Mesothelial cell of epicardium (in vitro differentiated cells): ENCODE results near the gene AIFM3. TPM values are rescaled to one million over a fixed set of nuclear protein-coding genes. Genes with fewer than 3 reads are reported as not detected.
"Not testable (repeated sequence)": the region's sequence is repeated elsewhere in the genome, so short reads cannot be mapped to it uniquely, and the experiment has no call there.

Source experiments
- DNase-seq, 2 experiments: peaks; one replicate each; pipeline ENCODE4 v3.0.0; 2021; ENCODE audit warnings: low spot score in 2 of 2; ENCODE audit not compliant: unreplicated experiment in 2 of 2
- H3K27ac Mint-ChIP-seq: 2 replicates; pipeline ENCODE4 v1.8.0; 2021; ENCODE audit warnings: mixed read lengths
- H3K27me3 Mint-ChIP-seq: 2 replicates; pipeline ENCODE4 v1.8.0; 2021; ENCODE audit warnings: low read depth, mixed read lengths
- H3K36me3 Mint-ChIP-seq: 2 replicates; pipeline ENCODE4 v1.8.0; 2021; ENCODE audit warnings: mixed read lengths
- H3K4me1 Mint-ChIP-seq: 2 replicates; pipeline ENCODE4 v1.8.0; 2021; ENCODE audit warnings: mixed read lengths
- H3K4me3 Mint-ChIP-seq: 2 replicates; pipeline ENCODE4 v1.8.0; 2021; ENCODE audit warnings: mild to moderate bottlenecking, moderate library complexity, mixed read lengths
- H3K9me3 Mint-ChIP-seq: 2 replicates; pipeline ENCODE4 v1.8.0; 2021; ENCODE audit warnings: mixed read lengths
- total RNA-seq: library from RNA; stranded (reverse); gene quantifications from 3 replicates; pipeline ENCODE4 v1.2.1, GENCODE V29; 2021
- TF ChIP-seq, protein P1 (sequence below): fragments of 200-600 bp; sonication (generic); IDR thresholded peaks from one replicate; pipeline ENCODE4 v1.5.0; 2021; ENCODE audit warnings: antibody characterized with exemption; ENCODE audit not compliant: unreplicated experiment

AIFM3 gene
- total RNA-seq, 1 donor from 2014 or later, result 2.5 TPM

DNA sequence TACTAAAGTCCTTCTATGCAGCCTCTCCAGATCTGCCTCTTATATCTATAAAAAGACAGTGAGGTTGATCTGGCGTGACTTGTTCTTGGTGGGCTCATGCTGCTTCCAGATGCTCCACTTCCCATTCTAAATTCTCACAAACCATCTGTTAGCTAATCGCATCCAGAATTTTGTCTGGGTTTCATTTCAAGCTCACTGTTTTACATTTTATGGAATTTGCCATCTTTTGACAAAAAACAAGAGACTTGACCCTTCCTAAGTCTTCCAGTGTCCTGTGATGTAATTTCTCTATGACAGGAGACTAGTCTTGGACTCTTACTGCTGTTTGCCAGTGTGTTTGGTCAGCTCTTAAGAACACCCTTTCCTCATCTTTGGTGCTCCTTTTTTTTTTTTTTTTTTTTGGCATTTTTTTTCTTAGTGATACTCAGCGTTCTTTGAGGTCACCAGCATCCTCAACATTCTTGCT is 26.8 kb upstream of the AIFM3 start:
- H3K4me1 Mint-ChIP-seq, result peaks cover 17% of the 10 kb centered on the region
- H3K36me3 Mint-ChIP-seq, result peaks cover 15% of the 10 kb centered on the region
- no peaks in the 10 kb centered on the region for H3K27me3 Mint-ChIP-seq
- no peak for DNase-seq
- no peaks in the 10 kb centered on the region for H3K9me3 Mint-ChIP-seq
- H3K4me3 Mint-ChIP-seq, result no peak overlapping the region
- peak overlapping the region; percentile 30 for H3K27ac Mint-ChIP-seq
- TF ChIP-seq, protein P1, sequence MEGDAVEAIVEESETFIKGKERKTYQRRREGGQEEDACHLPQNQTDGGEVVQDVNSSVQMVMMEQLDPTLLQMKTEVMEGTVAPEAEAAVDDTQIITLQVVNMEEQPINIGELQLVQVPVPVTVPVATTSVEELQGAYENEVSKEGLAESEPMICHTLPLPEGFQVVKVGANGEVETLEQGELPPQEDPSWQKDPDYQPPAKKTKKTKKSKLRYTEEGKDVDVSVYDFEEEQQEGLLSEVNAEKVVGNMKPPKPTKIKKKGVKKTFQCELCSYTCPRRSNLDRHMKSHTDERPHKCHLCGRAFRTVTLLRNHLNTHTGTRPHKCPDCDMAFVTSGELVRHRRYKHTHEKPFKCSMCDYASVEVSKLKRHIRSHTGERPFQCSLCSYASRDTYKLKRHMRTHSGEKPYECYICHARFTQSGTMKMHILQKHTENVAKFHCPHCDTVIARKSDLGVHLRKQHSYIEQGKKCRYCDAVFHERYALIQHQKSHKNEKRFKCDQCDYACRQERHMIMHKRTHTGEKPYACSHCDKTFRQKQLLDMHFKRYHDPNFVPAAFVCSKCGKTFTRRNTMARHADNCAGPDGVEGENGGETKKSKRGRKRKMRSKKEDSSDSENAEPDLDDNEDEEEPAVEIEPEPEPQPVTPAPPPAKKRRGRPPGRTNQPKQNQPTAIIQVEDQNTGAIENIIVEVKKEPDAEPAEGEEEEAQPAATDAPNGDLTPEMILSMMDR, result no peak

DNA sequence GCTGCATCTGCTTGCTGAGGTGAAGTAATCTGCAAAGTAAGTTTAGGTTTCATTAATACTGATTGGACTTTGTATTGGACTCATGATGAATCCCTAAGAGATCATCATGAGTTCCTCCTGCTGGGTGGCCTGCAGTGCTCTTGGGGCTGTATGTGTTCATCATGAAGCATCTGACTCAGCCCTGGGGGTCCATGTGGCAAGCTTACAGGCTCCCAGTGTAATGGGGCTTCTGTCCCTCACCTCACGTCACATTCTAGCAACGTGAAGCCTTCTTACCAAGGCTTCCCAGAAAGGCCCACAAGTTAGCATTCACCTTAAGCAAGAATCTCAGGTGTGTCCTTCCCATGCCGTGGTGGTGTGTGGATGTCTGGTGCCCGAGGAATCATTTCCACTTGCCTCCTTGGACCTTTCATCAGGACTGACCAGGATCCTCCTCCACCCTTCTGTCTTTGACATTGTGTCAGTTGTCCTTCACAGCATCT is 26.1 kb upstream of the AIFM3 start:
- DNase-seq, result no peak
- H3K27ac Mint-ChIP-seq, result peak overlapping the region; percentile 13
- H3K27me3 Mint-ChIP-seq, result no peaks in the 10 kb centered on the region
- H3K4me3 Mint-ChIP-seq, result no peak overlapping the region
- H3K36me3 Mint-ChIP-seq, result peaks cover 13% of the 10 kb centered on the region
- H3K4me1 Mint-ChIP-seq, result peaks cover 19% of the 10 kb centered on the region
- TF ChIP-seq, protein P1, result no peak
- no peaks in the 10 kb centered on the region for H3K9me3 Mint-ChIP-seq

DNA sequence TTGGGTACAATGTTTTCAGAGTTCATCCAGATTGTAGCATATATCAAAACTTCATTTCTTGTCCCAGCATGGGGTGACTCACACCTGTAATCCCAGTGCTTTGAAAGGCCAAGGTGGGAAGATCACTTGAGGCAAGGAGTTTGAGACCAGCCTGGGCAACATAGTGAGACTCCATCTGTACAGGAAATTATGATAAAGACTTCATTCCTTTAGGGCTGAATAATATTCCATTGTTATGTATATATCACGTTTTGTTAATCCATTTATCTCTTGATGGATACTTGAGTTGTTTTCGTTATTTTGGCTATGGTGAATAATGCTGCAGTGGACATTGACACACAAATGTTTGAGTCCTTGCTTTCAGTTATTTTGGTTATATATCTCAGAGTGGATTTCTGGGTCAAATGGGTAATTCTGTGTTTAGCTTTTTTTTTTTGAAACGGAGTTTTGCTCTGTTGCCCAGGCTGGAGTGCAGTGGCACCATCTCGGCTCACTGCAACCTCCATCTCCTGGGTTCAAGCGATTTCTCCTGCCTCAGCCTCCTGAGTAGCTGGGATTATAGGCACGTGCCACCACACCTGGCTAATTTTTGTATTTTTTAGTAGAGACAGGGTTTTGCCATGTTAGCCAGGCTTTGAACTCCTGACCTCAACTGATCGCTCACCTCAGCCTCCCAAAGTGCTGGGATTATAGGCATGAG is 24.7 kb upstream of the AIFM3 start:
- not testable (repeated sequence) for H3K27me3 Mint-ChIP-seq, H3K4me3 Mint-ChIP-seq, H3K27ac Mint-ChIP-seq, H3K9me3 Mint-ChIP-seq, DNase-seq, H3K36me3 Mint-ChIP-seq
- peaks cover 14% of the 10 kb centered on the region for H3K4me1 Mint-ChIP-seq

DNA sequence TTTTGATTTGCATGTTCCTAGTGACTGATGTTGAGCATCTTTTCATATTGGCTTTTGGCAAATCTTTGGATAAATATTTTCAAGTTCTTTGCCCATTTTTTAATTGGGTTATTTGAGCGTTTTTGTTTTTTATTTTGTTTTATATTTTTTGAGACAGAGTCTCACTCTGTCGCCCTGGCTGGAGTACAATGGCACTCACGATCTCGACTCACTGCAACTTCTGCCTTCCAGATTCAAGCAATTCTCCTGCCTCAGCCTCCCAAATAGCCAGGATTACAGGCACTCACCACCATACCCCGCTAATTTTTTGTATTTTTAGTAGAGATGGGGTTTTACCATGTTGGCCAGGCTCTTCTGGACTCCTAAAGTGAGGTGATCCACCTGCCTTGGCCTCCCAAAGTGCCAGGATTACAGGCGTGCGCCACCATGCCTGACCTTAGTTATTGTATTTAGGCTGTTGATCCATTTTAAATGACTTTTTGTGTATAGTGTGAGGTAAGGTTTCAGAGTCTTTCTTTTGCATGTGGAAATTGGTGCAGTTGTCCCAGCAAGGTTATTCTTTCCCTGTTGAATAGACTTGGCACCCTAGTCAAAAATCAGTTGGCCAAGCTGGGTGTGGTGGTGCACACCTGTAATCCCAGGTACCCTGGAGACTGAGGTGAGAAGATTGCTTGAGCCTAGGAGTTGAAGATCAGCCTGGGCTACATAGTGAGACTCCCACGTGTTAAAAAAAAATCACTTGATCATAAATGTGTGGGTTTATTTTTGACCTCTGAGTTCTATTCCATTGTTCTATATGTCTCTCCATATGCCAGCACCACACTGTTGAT is 23.7 kb upstream of the AIFM3 start:
- no peak for DNase-seq
- Mint-ChIP-seq H3K36me3 (peaks cover 7% of the 10 kb centered on the region), H3K4me1 (peaks cover 9% of the 10 kb centered on the region), H3K27ac (no peak overlapping the region), H3K27me3 (no peaks in the 10 kb centered on the region), H3K9me3 (no peaks in the 10 kb centered on the region), H3K4me3 (no peak overlapping the region)
- TF ChIP-seq, protein P1, result no peak

DNA sequence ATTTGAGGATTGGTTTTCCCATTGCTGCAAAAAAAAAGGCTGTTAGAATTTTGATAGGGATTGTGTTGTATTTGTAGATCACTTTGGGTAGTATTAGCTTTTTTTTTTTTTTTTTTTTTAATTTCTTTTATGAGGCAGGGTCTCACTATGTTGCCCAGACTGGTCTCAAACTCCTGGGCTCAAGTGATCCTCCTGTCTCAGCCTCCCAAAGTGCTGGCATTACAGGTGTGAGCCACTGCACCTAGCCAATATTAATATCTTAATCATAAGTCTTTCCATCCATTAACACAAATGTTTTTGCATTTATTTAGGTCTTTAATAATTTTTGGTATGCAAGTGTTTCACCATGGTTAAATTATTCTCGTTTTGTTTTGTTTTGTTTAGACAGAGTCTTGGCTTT is 23.0 kb upstream of the AIFM3 start:
- no peak for DNase-seq
- H3K36me3 Mint-ChIP-seq, result peaks cover 6% of the 10 kb centered on the region
- no peak overlapping the region for H3K4me3 Mint-ChIP-seq
- no peak overlapping the region for H3K27ac Mint-ChIP-seq
- H3K4me1 Mint-ChIP-seq, result peaks cover 9% of the 10 kb centered on the region
- TF ChIP-seq, protein P1, result no peak
- H3K9me3 Mint-ChIP-seq, result no peaks in the 10 kb centered on the region
- no peaks in the 10 kb centered on the region for H3K27me3 Mint-ChIP-seq

DNA sequence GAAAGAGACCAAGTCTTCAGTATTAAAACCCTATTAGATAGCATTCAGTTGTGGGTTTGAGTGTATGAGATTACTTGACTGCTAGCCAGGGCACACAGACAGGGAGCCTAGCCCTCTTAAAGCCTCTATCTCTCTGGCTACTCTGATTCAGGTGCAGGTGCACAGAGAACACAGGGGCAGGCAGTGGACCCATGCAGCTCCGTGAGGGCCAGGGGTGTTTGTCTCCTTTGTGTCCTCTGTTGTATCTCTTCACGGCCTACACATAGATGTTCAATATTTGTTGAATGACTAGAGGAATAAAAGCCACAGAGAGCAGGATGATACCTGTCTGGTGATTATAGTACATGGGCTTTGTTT is 21.5 kb upstream of the AIFM3 start:
- Mint-ChIP-seq H3K36me3 (peaks cover 9% of the 10 kb centered on the region), H3K4me1 (peaks cover 5% of the 10 kb centered on the region), H3K4me3 (no peak overlapping the region), H3K27ac (peak overlapping the region; percentile 39), H3K9me3 (no peaks in the 10 kb centered on the region), H3K27me3 (no peaks in the 10 kb centered on the region)
- TF ChIP-seq, protein P1, result no peak
- DNase-seq, result no peak
